HuH-7 (cell line): ENCODE data around the gene TCF15.

ENCODE experiments used
- DNase-seq: peaks from one replicate; pipeline ENCODE4 v3.0.0; 2011; ENCODE audit warnings: low spot score

The TCF15 gene

GRCh38 chr20:611047-611842 is 1.1 kb upstream of the TCF15 start:
- DNase-seq = peak; percentile 32

GRCh38 chr20:609371-609964 is 641 bp downstream of the TCF15 start:
- no peak for DNase-seq

- DNase-seq = no peak
Measured at GRCh38 chr20:608970-609369, 1.1 kb downstream of the TCF15 start.

GRCh38 chr20:607476-607875 is 2.6 kb downstream of the TCF15 start:
- no peak for DNase-seq

GRCh38 chr20:605237-605636 is 4.9 kb downstream of the TCF15 start:
- DNase-seq = no peak

- DNase-seq = no peak
Measured at GRCh38 chr20:603116-603640, 6.9 kb downstream of the TCF15 start.

- DNase-seq = no peak
Measured at GRCh38 chr20:602111-602970, 7.8 kb downstream of the TCF15 start.

- no peak for DNase-seq
Measured at GRCh38 chr20:600736-601135, 9.4 kb downstream of the TCF15 start.

GRCh38 chr20:600141-600540 is 10.0 kb downstream of the TCF15 start:
- DNase-seq = no peak

- DNase-seq = no peak
Measured at GRCh38 chr20:598133-598850, 11.8 kb downstream of the TCF15 start.

- no peak for DNase-seq
Measured at GRCh38 chr20:597560-597959, 12.5 kb downstream of the TCF15 start.

- no peak for DNase-seq
Measured at GRCh38 chr20:595330-596308, 14.5 kb downstream of the TCF15 start.

GRCh38 chr20:592506-592905 is 17.6 kb downstream of the TCF15 start:
- DNase-seq = no peak

GRCh38 chr20:591941-592340 is 18.2 kb downstream of the TCF15 start:
- DNase-seq = no peak

GRCh38 chr20:588932-589672 is 21.0 kb downstream of the TCF15 start:
- no peak for DNase-seq

- no peak for DNase-seq
Measured at GRCh38 chr20:588476-588875, 21.6 kb downstream of the TCF15 start.

GRCh38 chr20:584971-585301 is 25.2 kb downstream of the TCF15 start:
- no peak for DNase-seq

- DNase-seq = no peak
Measured at GRCh38 chr20:584161-584970, 25.7 kb downstream of the TCF15 start.

GRCh38 chr20:582204-582603 is 27.9 kb downstream of the TCF15 start:
- DNase-seq = no peak
